OCI-M2 (cell line): ENCODE measurements around the gene SHLD1.
"Not testable (repeated sequence)": the region's sequence is repeated elsewhere in the genome, so short reads cannot be mapped to it uniquely, and the experiment has no call there.

Experiments used
- DNase-seq: peaks from one replicate; lab custom pipeline; 2025; ENCODE audit not compliant: unreplicated experiment; lab: John Stamatoyannopoulos, UW

Gene SHLD1

GRCh38 chr20:5749952-5750779 is at the start of gene SHLD1:
SHLD1 (plus strand) TSS chr20:5750401; CDS start chr20:5772866, 22,465 bp downstream.
- peak; percentile 73 for DNase-seq

DNA sequence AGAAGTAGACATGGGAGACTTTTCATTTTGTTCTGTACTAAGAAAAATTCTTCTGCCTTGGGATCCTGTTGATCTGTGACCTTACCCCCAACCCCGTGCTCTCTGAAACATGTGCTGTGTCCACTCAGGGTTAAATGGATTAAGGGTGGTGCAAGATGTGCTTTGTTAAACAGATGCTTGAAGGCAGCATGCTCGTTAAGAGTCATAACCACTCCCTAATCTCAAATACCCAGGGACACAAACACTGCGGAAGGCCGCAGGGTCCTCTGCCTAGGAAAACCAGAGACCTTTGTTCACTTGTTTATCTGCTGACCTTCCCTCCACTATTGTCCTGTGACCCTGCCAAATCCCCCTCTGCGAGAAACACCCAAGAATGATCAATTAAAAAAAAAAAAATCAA is 47.9 kb upstream of the SHLD1 start:
- DNase-seq, result not testable (repeated sequence)

- DNase-seq, result no peak
Measured at GRCh38 chr20:5703681-5704101, 46.5 kb upstream of the SHLD1 start.

DNA sequence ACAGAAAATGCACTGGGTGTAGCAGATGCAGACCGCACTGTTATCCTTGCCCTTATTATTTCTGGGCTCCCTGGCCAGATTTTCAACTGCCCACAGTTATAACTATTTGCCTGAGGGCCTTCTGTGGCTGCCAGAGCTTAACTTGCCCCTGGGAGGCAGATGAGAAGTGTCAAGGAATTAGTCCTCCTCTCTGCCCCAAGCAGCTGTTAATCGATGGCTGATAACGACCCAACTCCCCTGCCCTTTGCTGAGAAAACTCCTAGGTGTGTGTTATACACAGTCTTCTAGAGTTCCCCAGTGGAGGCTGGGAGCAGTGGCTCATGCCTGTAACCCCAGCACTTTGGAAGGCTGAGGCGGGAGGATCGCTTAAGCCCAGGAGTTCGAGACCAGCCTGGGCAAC is 44.4 kb upstream of the SHLD1 start:
- no peak for DNase-seq

DNA sequence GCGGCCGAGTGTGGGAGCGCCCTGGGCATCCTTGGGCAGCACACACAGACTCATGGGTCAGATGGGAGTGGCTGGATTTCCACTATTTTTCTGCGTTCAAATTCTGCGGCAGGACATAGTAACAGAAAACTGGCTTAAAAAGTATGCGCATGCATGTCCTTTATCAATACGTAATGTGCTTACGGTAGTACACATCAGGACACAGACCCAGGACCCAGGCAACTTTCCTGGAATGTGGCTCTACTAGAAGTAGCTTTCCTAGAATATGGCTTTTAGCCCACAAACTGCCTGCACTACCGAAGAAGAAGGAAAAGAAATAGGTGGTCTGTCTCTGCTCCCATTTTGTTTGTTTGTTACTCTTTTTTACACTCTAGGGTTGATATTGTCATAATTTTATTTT is 43.4 kb upstream of the SHLD1 start:
- DNase-seq, result no peak

- DNase-seq, result no peak
Measured at GRCh38 chr20:5710551-5710950, 39.6 kb upstream of the SHLD1 start.

- no peak for DNase-seq
Measured at GRCh38 chr20:5714261-5715041, 35.8 kb upstream of the SHLD1 start.

DNA sequence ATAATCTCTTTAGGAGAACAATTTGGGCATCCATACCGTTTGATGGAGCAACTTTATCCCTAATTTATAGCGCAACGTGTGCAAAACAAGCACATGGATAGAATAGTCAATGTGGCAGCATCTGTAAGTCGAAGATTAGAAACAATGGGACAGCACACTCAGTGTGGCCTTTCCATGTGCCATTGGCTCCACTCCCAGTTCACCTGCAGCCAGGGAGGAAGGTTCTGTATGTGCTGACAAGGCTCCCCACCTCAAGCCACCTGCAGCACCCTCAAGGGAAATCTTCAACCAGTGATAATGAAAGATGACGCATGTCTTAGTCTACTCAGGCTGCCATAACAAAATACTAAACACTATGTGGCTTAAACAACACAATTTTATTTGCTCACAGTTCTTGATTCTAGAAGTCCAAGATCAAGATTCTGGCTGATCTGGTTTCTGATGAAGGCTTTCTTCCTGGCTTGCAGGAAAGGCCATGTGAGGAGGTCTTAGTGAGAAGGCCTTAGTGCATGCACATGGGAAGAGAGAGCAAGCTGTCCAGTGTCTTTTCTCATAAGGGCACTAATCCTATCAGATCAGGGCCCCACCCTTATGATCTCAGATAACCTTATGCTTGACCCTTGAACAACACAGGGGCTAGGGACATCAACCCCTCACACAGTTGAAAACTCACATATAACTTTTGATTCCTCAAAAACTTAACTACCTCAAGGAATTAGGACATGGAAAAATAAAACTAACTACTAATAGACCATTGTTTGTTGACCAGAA is 34.9 kb upstream of the SHLD1 start:
- DNase-seq, result no peak

- DNase-seq, result no peak
Measured at GRCh38 chr20:5716953-5717352, 33.2 kb upstream of the SHLD1 start.

DNA sequence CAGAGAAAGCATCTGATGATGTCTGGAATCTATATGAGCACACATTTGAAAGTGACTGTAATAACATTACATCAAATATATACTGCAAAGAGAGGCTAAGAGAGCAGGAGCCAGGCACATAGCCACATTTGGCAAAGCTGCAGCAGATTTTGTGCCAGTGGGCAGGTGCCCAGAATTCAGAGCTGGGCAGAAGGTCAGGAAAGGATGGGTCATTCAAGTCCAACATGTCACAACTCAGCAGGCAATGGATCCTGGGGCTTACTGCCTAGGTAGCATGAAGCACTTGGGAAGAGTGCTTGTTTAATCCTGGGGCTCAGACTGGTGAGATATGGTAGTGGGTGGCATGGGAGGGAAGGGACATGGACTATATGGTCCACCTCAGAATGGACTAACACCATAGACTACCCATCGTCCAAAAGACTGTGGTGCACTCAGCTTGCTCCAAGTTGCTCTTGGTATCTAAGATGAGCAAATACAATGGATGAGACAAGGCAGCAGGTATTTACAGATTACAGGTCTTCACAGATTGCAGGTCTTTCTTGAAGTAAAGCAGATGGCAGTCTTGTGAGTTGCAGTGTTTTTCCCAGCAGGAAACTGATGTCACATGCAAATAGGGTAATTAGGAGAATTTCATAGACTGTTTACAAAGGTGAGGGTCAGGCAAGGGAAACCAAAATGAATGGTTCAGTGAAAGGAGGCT is 31.2 kb upstream of the SHLD1 start:
- DNase-seq, result no peak

DNA sequence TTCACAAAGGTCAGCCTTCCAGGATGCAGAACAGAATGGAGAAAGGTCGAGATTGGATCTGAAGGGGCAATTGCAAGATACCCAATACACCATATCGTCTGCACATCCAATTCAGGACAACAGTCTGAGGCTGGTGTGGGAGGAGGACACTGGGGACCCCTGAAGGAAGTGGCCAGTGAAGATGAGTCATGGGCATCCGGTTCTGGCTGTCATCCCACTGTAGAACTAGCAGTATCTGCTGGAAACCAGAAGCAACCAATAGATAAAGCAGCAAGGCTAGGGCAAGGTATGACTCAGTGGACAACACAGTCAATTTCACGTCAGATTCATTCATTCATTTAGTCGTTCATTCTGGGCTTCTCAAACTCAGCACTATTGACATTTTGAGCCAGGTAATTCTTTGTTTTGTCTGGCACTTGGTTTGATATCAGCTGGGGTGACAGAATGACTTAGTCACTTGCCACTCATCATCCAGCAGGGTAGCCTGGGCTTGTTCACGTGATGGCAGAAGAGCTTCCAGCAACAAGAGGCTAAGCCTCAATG is 30.3 kb upstream of the SHLD1 start:
- DNase-seq, result peak; percentile 53

- DNase-seq, result no peak
Measured at GRCh38 chr20:5720696-5721095, 29.5 kb upstream of the SHLD1 start.

GRCh38 chr20:5721356-5721755 is 28.8 kb upstream of the SHLD1 start:
- DNase-seq, result not testable (repeated sequence)

- DNase-seq, result no peak
Measured at GRCh38 chr20:5722927-5723326, 27.3 kb upstream of the SHLD1 start.

DNA sequence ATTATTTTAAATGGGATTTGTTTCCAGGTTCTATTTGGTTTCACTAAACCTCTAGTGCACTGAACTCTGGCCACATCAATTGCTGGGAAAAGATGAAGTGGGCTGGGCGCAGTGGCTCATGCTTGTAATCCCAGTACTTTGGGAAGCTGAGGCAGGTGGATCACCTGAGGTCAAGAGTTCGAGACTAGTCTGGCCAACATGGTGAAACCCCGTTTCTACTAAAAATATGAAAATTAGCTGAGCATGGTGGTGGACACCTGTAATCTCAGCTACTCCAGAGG is 25.1 kb upstream of the SHLD1 start:
- DNase-seq, result not testable (repeated sequence)

GRCh38 chr20:5727018-5727515 is 23.1 kb upstream of the SHLD1 start:
- DNase-seq, result no peak

GRCh38 chr20:5729348-5729747 is 20.9 kb upstream of the SHLD1 start:
- DNase-seq, result no peak

DNA sequence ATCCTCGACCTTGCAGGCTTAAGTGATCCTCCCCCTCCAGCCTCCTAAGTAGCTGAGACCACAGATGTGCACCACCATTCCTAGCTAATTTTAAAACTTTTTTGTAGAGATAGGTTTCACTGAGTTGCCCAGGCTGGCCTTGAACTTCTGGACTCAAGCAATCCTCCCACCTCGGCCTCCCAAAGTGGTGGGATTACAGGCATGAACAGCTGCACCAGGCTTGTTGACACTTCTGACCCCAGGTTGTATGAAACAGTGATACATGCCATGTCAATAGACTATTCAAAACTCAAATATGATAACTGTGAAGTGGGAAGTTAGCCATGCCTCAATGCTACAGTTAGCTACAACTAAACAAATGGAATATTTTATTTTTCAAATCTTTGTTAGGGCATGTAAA is 20.1 kb upstream of the SHLD1 start:
- DNase-seq, result no peak

GRCh38 chr20:5731753-5732366 is 18.3 kb upstream of the SHLD1 start:
- DNase-seq, result no peak

DNA sequence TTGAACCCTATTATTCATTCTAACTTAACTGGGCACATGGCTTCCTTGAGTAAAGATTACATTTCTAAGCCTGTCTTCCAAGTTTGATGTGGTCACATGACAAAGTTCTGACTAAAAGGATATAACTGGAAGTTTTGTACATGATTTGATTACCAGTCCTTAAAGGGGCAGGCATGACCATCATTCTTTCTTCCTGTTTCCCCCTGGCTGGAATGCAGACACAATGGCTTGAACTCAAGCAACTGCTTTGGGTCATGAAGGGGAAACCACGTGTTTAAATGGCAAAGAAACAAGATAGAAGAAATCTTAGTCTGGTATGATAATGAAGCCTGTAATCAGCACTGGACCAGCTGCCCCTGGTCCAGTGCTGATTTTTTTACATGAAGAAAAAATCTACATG is 15.6 kb upstream of the SHLD1 start:
- DNase-seq, result no peak
